ENCODE results near the gene PPM1H.
"Not testable (repeated sequence)": the region's sequence is repeated elsewhere in the genome, so short reads cannot be mapped to it uniquely, and the experiment has no call there.

The PPM1H gene

GRCh38 chr12:62739266-62740015 lies 195.5 kb downstream of the PPM1H start:
- DNase-seq (ENCODE audit: extremely low read depth in 1 of 2, low read depth in 1 of 2), result no peak

GRCh38 chr12:62738616-62739015 lies 196.3 kb downstream of the PPM1H start:
- DNase-seq (ENCODE audit: extremely low read depth in 1 of 2, low read depth in 1 of 2), result no peak

GRCh38 chr12:62738105-62738504 lies 196.8 kb downstream of the PPM1H start:
- no peak for DNase-seq (ENCODE audit: extremely low read depth in 1 of 2, low read depth in 1 of 2)

- no peak for DNase-seq (ENCODE audit: extremely low read depth in 1 of 2, low read depth in 1 of 2)
These were observed 197.3 kb downstream of the PPM1H start for GRCh38 chr12:62737615-62738014.

- DNase-seq (ENCODE audit: extremely low read depth in 1 of 2, low read depth in 1 of 2), result no peak
These were observed 197.8 kb downstream of the PPM1H start for GRCh38 chr12:62737188-62737587.

GRCh38 chr12:62736596-62736995 lies 198.4 kb downstream of the PPM1H start:
- no peak for DNase-seq (ENCODE audit: extremely low read depth in 1 of 2, low read depth in 1 of 2)

GRCh38 chr12:62732861-62733427 lies 202.0 kb downstream of the PPM1H start:
- DNase-seq (ENCODE audit: extremely low read depth in 1 of 2, low read depth in 1 of 2), result no peak

- DNase-seq (ENCODE audit: extremely low read depth in 1 of 2, low read depth in 1 of 2), result no peak
These were observed 203.7 kb downstream of the PPM1H start for GRCh38 chr12:62731055-62731820.

GRCh38 chr12:62730649-62731048 lies 204.3 kb downstream of the PPM1H start:
- no peak for DNase-seq (ENCODE audit: extremely low read depth in 1 of 2, low read depth in 1 of 2)

GRCh38 chr12:62729579-62730544 lies 205.1 kb downstream of the PPM1H start:
- not testable (repeated sequence) for DNase-seq (ENCODE audit: extremely low read depth in 1 of 2, low read depth in 1 of 2)

- no peak for DNase-seq (ENCODE audit: extremely low read depth in 1 of 2, low read depth in 1 of 2)
These were observed 206.2 kb downstream of the PPM1H start for GRCh38 chr12:62728741-62729140.

GRCh38 chr12:62726471-62726980 lies 208.4 kb downstream of the PPM1H start:
- no peak for DNase-seq (ENCODE audit: extremely low read depth in 1 of 2, low read depth in 1 of 2)

- DNase-seq (ENCODE audit: extremely low read depth in 1 of 2, low read depth in 1 of 2), result no peak
These were observed 209.2 kb downstream of the PPM1H start for GRCh38 chr12:62725781-62726180.

- no peak for DNase-seq (ENCODE audit: extremely low read depth in 1 of 2, low read depth in 1 of 2)
These were observed 210.0 kb downstream of the PPM1H start for GRCh38 chr12:62724947-62725451.

GRCh38 chr12:62724285-62724684 lies 210.7 kb downstream of the PPM1H start:
- no peak for DNase-seq (ENCODE audit: extremely low read depth in 1 of 2, low read depth in 1 of 2)

GRCh38 chr12:62722971-62723680 lies 211.8 kb downstream of the PPM1H start:
- no peak for DNase-seq (ENCODE audit: extremely low read depth in 1 of 2, low read depth in 1 of 2)

- DNase-seq (ENCODE audit: extremely low read depth in 1 of 2, low read depth in 1 of 2), result no peak
These were observed 214.2 kb downstream of the PPM1H start for GRCh38 chr12:62720661-62721330.

GRCh38 chr12:62720025-62720424 lies 214.9 kb downstream of the PPM1H start:
- DNase-seq (ENCODE audit: extremely low read depth in 1 of 2, low read depth in 1 of 2), result no peak

GRCh38 chr12:62718762-62719426 lies 216.1 kb downstream of the PPM1H start:
- no peak for DNase-seq (ENCODE audit: extremely low read depth in 1 of 2, low read depth in 1 of 2)

Measured in activated CD8-positive, alpha-beta memory T cell treated with anti-CD3 and anti-CD28 coated beads for 1 hour (primary cell).